Measurements from ENCODE around the gene ASS1. TPM values are rescaled to one million over a fixed set of nuclear protein-coding genes. Genes with fewer than 3 reads are reported as not detected.

Gene ASS1
- total RNA-seq, 1 donor from 2014 or later: 22.5 TPM

GRCh38 chr9:130519927-130520326, 75.2 kb downstream of the ASS1 start:
- H3K27me3 ChIP-seq: no peaks in the 10 kb centered on the region
- peaks cover 19% of the 10 kb centered on the region for H3K4me1 ChIP-seq
- no peaks in the 10 kb centered on the region for H4K20me1 ChIP-seq (ENCODE audit: low read depth)
- H3K9ac ChIP-seq: no peak overlapping the region
- no peak overlapping the region for H2AFZ ChIP-seq (replicated peaks)
- Mint-ChIP-seq H3K4me1 (peaks cover 20% of the 10 kb centered on the region), H3K9me3 (no peaks in the 10 kb centered on the region), H3K36me3 (no peaks in the 10 kb centered on the region), H3K27me3 (ENCODE audit: insufficient read depth, low read depth) (peaks cover 2% of the 10 kb centered on the region), H3K4me3 (no peak overlapping the region), H3K27ac (no peak overlapping the region)
- no peaks in the 10 kb centered on the region for H3K79me2 ChIP-seq (ENCODE audit: low read depth)
- H3K36me3 ChIP-seq: no peaks in the 10 kb centered on the region
- TF ChIP-seq CTCF (IDR thresholded peaks at IDR 0.05): no peak
- H3F3A ChIP-seq (ENCODE audit: low read depth): peaks cover 22% of the 10 kb centered on the region
- no peak overlapping the region for H3K27ac ChIP-seq
- H3K9me3 ChIP-seq (ENCODE audit: low read depth): no peaks in the 10 kb centered on the region
- DNase-seq (ENCODE audit: low spot score): no peak
- no peak overlapping the region for H3K4me3 ChIP-seq
- no peak overlapping the region for H3K4me2 ChIP-seq

GRCh38 chr9:130521715-130522114, 77.0 kb downstream of the ASS1 start:
- Mint-ChIP-seq H3K4me1 (peaks cover 22% of the 10 kb centered on the region), H3K9me3 (no peaks in the 10 kb centered on the region)

GRCh38 chr9:130522233-130522808, 77.6 kb downstream of the ASS1 start:
- TF ChIP-seq EZH2phosphoT487 (IDR thresholded peaks at IDR 0.05): no peak
- TF ChIP-seq EZH2 (IDR thresholded peaks at IDR 0.05): no peak
- TF ChIP-seq CTCF (IDR thresholded peaks at IDR 0.05): no peak
- H3K4me2 ChIP-seq: no peak overlapping the region
- no peak overlapping the region for H3K4me3 Mint-ChIP-seq

More at GRCh38 chr9:130521715-130522114, 77.0 kb downstream of the ASS1 start:
- peaks cover 19% of the 10 kb centered on the region for H3K4me1 ChIP-seq
- H3K9ac ChIP-seq: no peak overlapping the region
- no peaks in the 10 kb centered on the region for H3K27me3 ChIP-seq
- Mint-ChIP-seq H3K27ac (no peak overlapping the region), H3K27me3 (ENCODE audit: insufficient read depth, low read depth) (peaks cover 2% of the 10 kb centered on the region), H3K4me3 (no peak overlapping the region), H3K36me3 (no peaks in the 10 kb centered on the region)
- no peak overlapping the region for H3K4me2 ChIP-seq
- H3K79me2 ChIP-seq (ENCODE audit: low read depth): no peaks in the 10 kb centered on the region
- no peaks in the 10 kb centered on the region for H4K20me1 ChIP-seq (ENCODE audit: low read depth)
- H3F3A ChIP-seq (ENCODE audit: low read depth): peaks cover 22% of the 10 kb centered on the region
- no peak overlapping the region for H3K4me3 ChIP-seq
- no peaks in the 10 kb centered on the region for H3K36me3 ChIP-seq
- no peak for TF ChIP-seq CTCF (IDR thresholded peaks at IDR 0.05)
- no peak for TF ChIP-seq EZH2 (IDR thresholded peaks at IDR 0.05)
- no peak for TF ChIP-seq EZH2phosphoT487 (IDR thresholded peaks at IDR 0.05)
- H3K27ac ChIP-seq: no peak overlapping the region
- DNase-seq (ENCODE audit: low spot score): no peak
- no peak overlapping the region for H2AFZ ChIP-seq (replicated peaks)
- H3K9me3 ChIP-seq (ENCODE audit: low read depth): no peaks in the 10 kb centered on the region

More at GRCh38 chr9:130522233-130522808, 77.6 kb downstream of the ASS1 start:
- H3F3A ChIP-seq (ENCODE audit: low read depth): peaks cover 22% of the 10 kb centered on the region
- H3K36me3 Mint-ChIP-seq: no peaks in the 10 kb centered on the region
- DNase-seq (ENCODE audit: low spot score): peak; percentile 42
- H4K20me1 ChIP-seq (ENCODE audit: low read depth): no peaks in the 10 kb centered on the region
- no peaks in the 10 kb centered on the region for H3K27me3 ChIP-seq
- no peaks in the 10 kb centered on the region for H3K79me2 ChIP-seq (ENCODE audit: low read depth)
- peaks cover 26% of the 10 kb centered on the region for H3K4me1 Mint-ChIP-seq
- H3K27ac Mint-ChIP-seq: peak overlapping the region; percentile 83
- no peak overlapping the region for H2AFZ ChIP-seq (replicated peaks)
- H3K9ac ChIP-seq: no peak overlapping the region
- no peak overlapping the region for H3K27ac ChIP-seq
- peaks cover 19% of the 10 kb centered on the region for H3K4me1 ChIP-seq
- peaks cover 2% of the 10 kb centered on the region for H3K27me3 Mint-ChIP-seq (ENCODE audit: insufficient read depth, low read depth)
- no peaks in the 10 kb centered on the region for H3K9me3 Mint-ChIP-seq
- H3K9me3 ChIP-seq (ENCODE audit: low read depth): no peaks in the 10 kb centered on the region
- H3K4me3 ChIP-seq: no peak overlapping the region
- no peaks in the 10 kb centered on the region for H3K36me3 ChIP-seq

All from neural progenitor cell (in vitro differentiated cells).